Osteoblast (primary cell): ENCODE data around the gene KANTR. TPM values are rescaled to one million over a fixed set of nuclear protein-coding genes. Genes with fewer than 3 reads are reported as not detected.
A peak's percentile ranks its signal among the peaks of the same experiment; 100 is the strongest.

ENCODE experiments used
- DNase-seq: peaks from one replicate; pipeline ENCODE4 v3.0.0; 2011; ENCODE audit warnings: low spot score, mixed read lengths; ENCODE audit not compliant: insufficient read length; ENCODE audit errors: missing footprints
- H2AFZ ChIP-seq: 2 replicates; pipeline ENCODE4 v1.6.0; 2011; ENCODE audit warnings: mild to moderate bottlenecking, low read length
- H3K27ac ChIP-seq: 2 replicates; pipeline ENCODE4 v1.5.1; 2011; ENCODE audit warnings: mild to moderate bottlenecking, low read depth, low read length, moderate library complexity
- H3K27me3 ChIP-seq: 2 replicates; pipeline ENCODE4 v1.6.0; 2012; ENCODE audit warnings: mild to moderate bottlenecking, control low read depth, inconsistent platforms, low read length, moderate library complexity; ENCODE audit not compliant: insufficient read depth
- H3K36me3 ChIP-seq: 2 replicates; pipeline ENCODE4 v1.5.1; 2011; ENCODE audit warnings: mild to moderate bottlenecking, low read length, control low read depth, moderate library complexity; ENCODE audit not compliant: insufficient read depth
- H3K4me1 ChIP-seq: 2 replicates; pipeline ENCODE4 v1.5.1; 2011; ENCODE audit warnings: mild to moderate bottlenecking, low read length, control low read depth, moderate library complexity; ENCODE audit not compliant: insufficient read depth
- H3K4me2 ChIP-seq: 2 replicates; pipeline ENCODE4 v1.6.0; 2011; ENCODE audit warnings: mild to moderate bottlenecking, low read length; ENCODE audit not compliant: insufficient read depth
- H3K4me3 ChIP-seq: fragments of 200-600 bp; sonication (generic); 3 replicates; pipeline ENCODE4 v1.5.1; 2012; ENCODE audit warnings: mild to moderate bottlenecking, low read length, inconsistent platforms; ENCODE audit not compliant: insufficient read depth
- H3K79me2 ChIP-seq: 2 replicates; pipeline ENCODE4 v1.6.0; 2012; ENCODE audit warnings: mild to moderate bottlenecking, low read length, control low read depth, inconsistent platforms; ENCODE audit not compliant: insufficient read depth
- H3K9me3 ChIP-seq: 2 replicates; pipeline ENCODE4 v1.5.1; 2011; ENCODE audit warnings: low read depth, low read length, control low read depth
- H4K20me1 ChIP-seq: 2 replicates; pipeline ENCODE4 v1.6.0; 2012; ENCODE audit warnings: mild to moderate bottlenecking, low read length, control low read depth; ENCODE audit not compliant: insufficient read depth
- total RNA-seq: library from RNA; depleted of rRNA; stranded (reverse); fragments of >200 nt; gene quantifications from 2 replicates; pipeline ENCODE4 v1.2.3, GENCODE V29; 2012
- TF ChIP-seq, protein P1 (sequence below): IDR thresholded peaks from 2 replicates; pipeline ENCODE4 v1.5.1; 2011; ENCODE audit warnings: mild to moderate bottlenecking, low read depth, low read length, moderate library complexity; ENCODE audit errors: extremely low read depth

The KANTR gene
- total RNA-seq, 1 donor, result 12.3 TPM

DNA sequence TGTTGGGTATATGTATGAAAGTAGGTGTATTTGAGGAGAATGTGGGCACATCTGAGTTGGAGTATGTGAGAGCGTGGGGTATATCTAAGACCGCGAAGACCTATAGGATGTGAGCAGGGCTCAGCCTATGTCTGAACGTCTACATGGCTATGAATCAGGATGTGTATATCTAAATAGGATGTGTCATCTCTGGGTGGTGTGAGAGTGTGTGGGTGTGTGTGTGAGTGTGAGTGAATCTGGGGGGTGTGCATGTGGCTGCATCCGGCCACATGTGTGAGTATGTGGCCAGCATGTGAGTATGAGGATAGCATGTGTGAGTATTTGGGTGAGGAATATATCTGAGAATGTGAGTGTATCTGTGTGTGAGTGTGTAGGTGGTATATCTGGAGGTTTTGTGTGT, 37.6 kb upstream of the KANTR start:
- H3K27me3 ChIP-seq, result peaks cover 3% of the 10 kb centered on the region
- no peak overlapping the region for H3K4me2 ChIP-seq
- no peaks in the 10 kb centered on the region for H3K9me3 ChIP-seq
- H3K79me2 ChIP-seq, result peaks cover 63% of the 10 kb centered on the region
- no peaks in the 10 kb centered on the region for H3K36me3 ChIP-seq
- H2AFZ ChIP-seq, result no peak overlapping the region
- no peaks in the 10 kb centered on the region for H3K4me1 ChIP-seq
- peaks cover 35% of the 10 kb centered on the region for H4K20me1 ChIP-seq
- TF ChIP-seq, protein P1, sequence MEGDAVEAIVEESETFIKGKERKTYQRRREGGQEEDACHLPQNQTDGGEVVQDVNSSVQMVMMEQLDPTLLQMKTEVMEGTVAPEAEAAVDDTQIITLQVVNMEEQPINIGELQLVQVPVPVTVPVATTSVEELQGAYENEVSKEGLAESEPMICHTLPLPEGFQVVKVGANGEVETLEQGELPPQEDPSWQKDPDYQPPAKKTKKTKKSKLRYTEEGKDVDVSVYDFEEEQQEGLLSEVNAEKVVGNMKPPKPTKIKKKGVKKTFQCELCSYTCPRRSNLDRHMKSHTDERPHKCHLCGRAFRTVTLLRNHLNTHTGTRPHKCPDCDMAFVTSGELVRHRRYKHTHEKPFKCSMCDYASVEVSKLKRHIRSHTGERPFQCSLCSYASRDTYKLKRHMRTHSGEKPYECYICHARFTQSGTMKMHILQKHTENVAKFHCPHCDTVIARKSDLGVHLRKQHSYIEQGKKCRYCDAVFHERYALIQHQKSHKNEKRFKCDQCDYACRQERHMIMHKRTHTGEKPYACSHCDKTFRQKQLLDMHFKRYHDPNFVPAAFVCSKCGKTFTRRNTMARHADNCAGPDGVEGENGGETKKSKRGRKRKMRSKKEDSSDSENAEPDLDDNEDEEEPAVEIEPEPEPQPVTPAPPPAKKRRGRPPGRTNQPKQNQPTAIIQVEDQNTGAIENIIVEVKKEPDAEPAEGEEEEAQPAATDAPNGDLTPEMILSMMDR, result no peak
- no peak overlapping the region for H3K27ac ChIP-seq
- H3K4me3 ChIP-seq, result no peak overlapping the region
- no peak for DNase-seq

DNA sequence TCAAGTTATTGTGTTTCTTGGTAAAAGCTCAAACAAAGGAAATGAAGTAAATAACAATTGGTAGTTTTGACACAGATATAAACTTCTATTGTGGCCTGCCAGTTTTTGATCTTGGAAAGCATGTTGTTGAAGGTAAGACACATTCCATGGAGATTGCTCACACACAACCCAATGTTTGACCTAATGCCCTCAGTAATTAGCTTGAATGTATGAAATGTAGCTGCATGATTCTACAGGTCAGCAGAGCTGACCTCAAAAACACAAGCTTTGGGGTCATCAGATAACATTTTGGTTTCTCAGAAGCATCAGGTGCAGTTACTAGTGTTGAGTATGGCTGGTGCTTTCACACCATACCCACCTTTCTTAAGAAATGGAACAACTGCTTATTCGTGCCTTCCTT, 28.8 kb upstream of the KANTR start:
- H3K9me3 ChIP-seq, result no peaks in the 10 kb centered on the region
- no peak overlapping the region for H3K4me3 ChIP-seq
- H3K36me3 ChIP-seq, result no peaks in the 10 kb centered on the region
- peaks cover 10% of the 10 kb centered on the region for H3K27me3 ChIP-seq
- no peak overlapping the region for H3K4me2 ChIP-seq
- peaks cover 19% of the 10 kb centered on the region for H4K20me1 ChIP-seq
- H3K27ac ChIP-seq, result no peak overlapping the region
- H2AFZ ChIP-seq, result no peak overlapping the region
- peaks cover 3% of the 10 kb centered on the region for H3K79me2 ChIP-seq
- no peak for DNase-seq
- H3K4me1 ChIP-seq, result no peaks in the 10 kb centered on the region
- TF ChIP-seq, protein P1, result no peak

DNA sequence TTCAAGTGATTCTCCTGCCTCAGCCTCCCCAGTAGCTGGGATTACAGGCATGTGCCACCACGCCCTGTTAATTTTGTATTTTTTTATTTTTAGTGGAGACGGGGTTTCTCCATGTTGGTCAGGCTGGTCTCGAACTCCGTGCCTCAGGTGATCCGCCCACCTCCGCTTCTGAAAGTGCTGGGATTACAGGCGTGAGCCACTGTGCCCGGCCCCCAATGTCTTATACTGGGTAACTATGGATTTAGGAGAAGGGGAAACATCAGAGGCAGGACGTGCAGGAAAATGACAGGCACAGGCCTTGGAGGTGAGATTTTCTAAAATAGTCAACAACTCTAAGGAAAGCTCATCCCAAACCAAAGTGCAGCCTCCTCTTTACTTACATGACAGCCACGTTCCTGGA, 22.9 kb upstream of the KANTR start:
- Histone ChIP-seq H3K27ac (no peak overlapping the region), H3K4me3 (no peak overlapping the region), H4K20me1 (peaks cover 11% of the 10 kb centered on the region), H3K4me2 (no peak overlapping the region), H3K36me3 (no peaks in the 10 kb centered on the region), H3K9me3 (no peaks in the 10 kb centered on the region), H3K79me2 (peaks cover 8% of the 10 kb centered on the region), H3K4me1 (peaks cover 4% of the 10 kb centered on the region), H3K27me3 (peaks cover 8% of the 10 kb centered on the region), H2AFZ (no peak overlapping the region)
- no peak for DNase-seq
- TF ChIP-seq, protein P1, result no peak

DNA sequence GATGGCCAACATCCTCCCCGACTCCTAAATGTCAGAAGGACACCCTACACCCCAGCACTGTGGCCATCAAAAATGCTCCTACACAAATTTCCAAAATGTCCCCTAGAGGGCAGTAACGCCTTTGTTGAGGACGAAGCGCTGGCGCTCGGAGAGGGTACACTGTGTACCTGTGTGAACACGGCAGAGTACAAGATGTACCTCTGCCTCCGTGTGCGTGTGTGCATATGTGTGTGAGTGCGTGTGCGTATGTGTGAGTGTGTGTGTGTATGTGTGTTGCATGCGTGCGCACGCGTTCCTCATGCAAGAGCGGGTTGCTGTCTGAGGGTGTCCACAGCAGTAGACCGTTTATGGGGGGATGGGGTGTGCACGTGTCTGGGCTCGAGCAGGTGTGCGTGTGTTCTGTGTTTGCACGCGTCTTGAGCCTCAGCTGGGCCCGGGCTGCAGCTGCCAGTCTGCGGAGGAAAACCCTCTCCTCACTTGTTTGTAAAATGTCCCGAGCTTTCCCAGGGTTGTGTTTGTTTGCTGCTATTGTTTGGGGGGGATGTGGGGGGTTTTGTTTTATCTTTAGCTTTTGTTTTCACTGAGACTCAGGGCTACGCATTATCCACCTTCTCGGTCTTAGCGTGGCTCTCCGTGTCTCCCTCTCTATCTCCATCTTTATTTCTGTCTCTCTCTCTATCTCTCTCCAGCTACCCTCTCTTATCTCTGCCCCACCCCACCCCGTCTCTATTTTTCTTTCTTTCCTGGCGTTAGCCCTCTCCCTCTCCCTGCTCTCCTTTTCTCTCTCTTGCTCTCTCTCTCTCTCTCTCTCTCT, 22.1 kb upstream of the KANTR start:
- H3K4me3 ChIP-seq, result peak overlapping the region; percentile 57
- no peaks in the 10 kb centered on the region for H3K36me3 ChIP-seq
- peak overlapping the region; percentile 86 for H3K4me2 ChIP-seq
- no peaks in the 10 kb centered on the region for H3K9me3 ChIP-seq
- no peak overlapping the region for H3K27ac ChIP-seq
- TF ChIP-seq, protein P1, result peak; percentile 82
- H3K4me1 ChIP-seq, result peaks cover 4% of the 10 kb centered on the region
- peaks cover 7% of the 10 kb centered on the region for H3K27me3 ChIP-seq
- H4K20me1 ChIP-seq, result peaks cover 11% of the 10 kb centered on the region
- no peak for DNase-seq
- H2AFZ ChIP-seq, result peak overlapping the region; percentile 23
- peaks cover 8% of the 10 kb centered on the region for H3K79me2 ChIP-seq
